ENCODE measurements around the gene KRTAP4-4. TPM values are rescaled to one million over a fixed set of nuclear protein-coding genes. Genes with fewer than 3 reads are reported as not detected.

KRTAP4-4 gene
- total RNA-seq, 4 donors from 2014 or later: not detected

DNA sequence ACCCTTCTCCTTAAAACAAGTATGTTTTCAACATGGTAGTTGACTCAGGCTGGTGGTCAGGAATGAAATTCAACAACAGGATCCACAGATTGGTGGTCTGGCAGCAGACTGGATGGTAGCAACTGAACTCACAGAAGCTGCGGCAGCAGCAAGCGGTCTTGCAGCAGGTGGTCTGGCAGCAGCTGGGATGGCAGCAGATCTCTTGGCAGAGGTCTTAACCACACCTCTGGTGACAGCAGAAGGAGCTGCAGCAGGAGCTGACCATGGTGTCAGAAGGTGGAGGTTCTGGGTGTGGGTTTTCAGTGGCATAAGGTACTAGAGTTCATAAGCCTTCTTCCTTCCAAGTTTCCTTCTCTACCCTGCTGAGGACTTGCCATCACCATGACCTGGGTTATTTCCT is 26.3 kb upstream of the KRTAP4-4 start:
- no peaks in the 10 kb centered on the region for H3K36me3 ChIP-seq
- no peak overlapping the region for H3K27ac ChIP-seq
- H3K27me3 ChIP-seq: no peaks in the 10 kb centered on the region
- DNase-seq (ENCODE audit: low spot score in 2 of 2): no peak
- WGBS, 2 donors: 90 to 92% methylated on average over 2 of the region's 2 CpGs
- H3K9me3 ChIP-seq: peaks cover 0 to 7% (median 0%) of the 10 kb centered on the region in 4 donors
- TF ChIP-seq EP300 (IDR thresholded peaks at IDR 0.05) (no peak), POLR2A (IDR thresholded peaks at IDR 0.05) (no peak)
- TF ChIP-seq, protein P1, sequence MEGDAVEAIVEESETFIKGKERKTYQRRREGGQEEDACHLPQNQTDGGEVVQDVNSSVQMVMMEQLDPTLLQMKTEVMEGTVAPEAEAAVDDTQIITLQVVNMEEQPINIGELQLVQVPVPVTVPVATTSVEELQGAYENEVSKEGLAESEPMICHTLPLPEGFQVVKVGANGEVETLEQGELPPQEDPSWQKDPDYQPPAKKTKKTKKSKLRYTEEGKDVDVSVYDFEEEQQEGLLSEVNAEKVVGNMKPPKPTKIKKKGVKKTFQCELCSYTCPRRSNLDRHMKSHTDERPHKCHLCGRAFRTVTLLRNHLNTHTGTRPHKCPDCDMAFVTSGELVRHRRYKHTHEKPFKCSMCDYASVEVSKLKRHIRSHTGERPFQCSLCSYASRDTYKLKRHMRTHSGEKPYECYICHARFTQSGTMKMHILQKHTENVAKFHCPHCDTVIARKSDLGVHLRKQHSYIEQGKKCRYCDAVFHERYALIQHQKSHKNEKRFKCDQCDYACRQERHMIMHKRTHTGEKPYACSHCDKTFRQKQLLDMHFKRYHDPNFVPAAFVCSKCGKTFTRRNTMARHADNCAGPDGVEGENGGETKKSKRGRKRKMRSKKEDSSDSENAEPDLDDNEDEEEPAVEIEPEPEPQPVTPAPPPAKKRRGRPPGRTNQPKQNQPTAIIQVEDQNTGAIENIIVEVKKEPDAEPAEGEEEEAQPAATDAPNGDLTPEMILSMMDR (IDR thresholded peaks at IDR 0.05): no peak
- H3K4me1 ChIP-seq: no peaks in the 10 kb centered on the region
- no peak overlapping the region for H3K4me3 ChIP-seq

- H3K4me3 ChIP-seq: no peak overlapping the region
- 61 to 76% methylated on average over 1 of the region's 1 CpG for WGBS, 2 donors
- H3K36me3 ChIP-seq: no peaks in the 10 kb centered on the region
- no peaks in the 10 kb centered on the region for H3K27me3 ChIP-seq
- TF ChIP-seq EP300 (IDR thresholded peaks at IDR 0.05): no peak
- TF ChIP-seq, protein P1 (IDR thresholded peaks at IDR 0.05): no peak
- TF ChIP-seq POLR2A (IDR thresholded peaks at IDR 0.05): no peak
- no peaks in the 10 kb centered on the region for H3K4me1 ChIP-seq
- DNase-seq (ENCODE audit: low spot score in 2 of 2): no peak
- H3K9me3 ChIP-seq: peaks cover 0 to 7% (median 0%) of the 10 kb centered on the region in 4 donors
- no peak overlapping the region for H3K27ac ChIP-seq
These were observed 24.5 kb upstream of the KRTAP4-4 start for GRCh38 chr17:41185001-41185400.

DNA sequence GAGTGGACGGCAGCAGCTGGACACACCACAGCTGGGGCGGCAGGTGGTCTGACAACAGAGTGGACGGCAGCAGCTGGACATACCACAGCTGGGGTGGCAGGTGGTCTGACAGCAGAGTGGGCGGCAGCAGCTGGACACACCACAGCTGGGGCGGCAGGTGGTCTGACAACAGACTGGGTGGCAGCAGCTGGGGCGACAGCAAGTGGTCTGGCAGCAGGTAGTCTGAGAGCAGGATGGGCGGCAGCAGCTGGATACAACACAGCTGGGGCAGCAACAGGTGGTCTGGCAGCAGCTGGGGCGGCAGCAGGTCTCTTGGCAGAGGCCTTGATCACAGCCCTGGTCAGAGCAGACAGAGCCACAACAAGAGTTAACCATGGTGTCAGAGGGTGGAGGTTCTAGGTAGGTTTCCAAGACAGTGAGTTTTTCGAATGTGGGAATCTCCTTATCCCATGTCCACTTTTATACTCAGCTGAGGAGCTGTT is 24.0 kb upstream of the KRTAP4-4 start, which contains the start of gene KRTAP4-1:
TSS of gene KRTAP4-1 (minus strand) at position 432 of the 482 bp plus-strand sequence. CDS start at position 375, 57 bp downstream.
- DNase-seq (ENCODE audit: low spot score in 2 of 2): no peak
- Histone ChIP-seq H3K27me3 (no peaks in the 10 kb centered on the region), H3K4me3 (no peak within 1 kb of the TSS), H3K4me1 (no peaks in the 10 kb centered on the region), H3K9me3 (peaks cover 0 to 7% (median 0%) of the 10 kb centered on the region in 4 donors), H3K36me3 (no peaks in the 10 kb centered on the region), H3K27ac (no peak within 1 kb of the TSS)
- 73 to 74% methylated on average over 7 to 9 of the region's 9 CpGs for WGBS, 2 donors
- TF ChIP-seq EP300 (IDR thresholded peaks at IDR 0.05) (no peak), POLR2A (IDR thresholded peaks at IDR 0.05) (no peak)
- TF ChIP-seq, protein P1 (IDR thresholded peaks at IDR 0.05): no peak

- H3K27me3 ChIP-seq: no peaks in the 10 kb centered on the region
- no peaks in the 10 kb centered on the region for H3K4me1 ChIP-seq
- no peaks in the 10 kb centered on the region for H3K9me3 ChIP-seq
- TF ChIP-seq, protein P1 (IDR thresholded peaks at IDR 0.05): no peak
- TF ChIP-seq EP300 (IDR thresholded peaks at IDR 0.05): no peak
- no peak for TF ChIP-seq POLR2A (IDR thresholded peaks at IDR 0.05)
- 73 to 86% methylated on average over 1 of the region's 1 CpG for WGBS, 2 donors
- H3K36me3 ChIP-seq: no peaks in the 10 kb centered on the region
- no peak overlapping the region for H3K27ac ChIP-seq
- H3K4me3 ChIP-seq: no peak overlapping the region
- no peak for DNase-seq (ENCODE audit: low spot score in 2 of 2)
These were observed 18.5 kb upstream of the KRTAP4-4 start for GRCh38 chr17:41178843-41179616.

GRCh38 chr17:41178341-41178740 is 17.8 kb upstream of the KRTAP4-4 start:
- H3K4me3 ChIP-seq: no peak overlapping the region
- H3K27ac ChIP-seq: no peak overlapping the region
- no peaks in the 10 kb centered on the region for H3K4me1 ChIP-seq
- no peaks in the 10 kb centered on the region for H3K9me3 ChIP-seq
- TF ChIP-seq EP300 (IDR thresholded peaks at IDR 0.05): no peak
- no peak for TF ChIP-seq POLR2A (IDR thresholded peaks at IDR 0.05)
- TF ChIP-seq, protein P1 (IDR thresholded peaks at IDR 0.05): no peak
- H3K27me3 ChIP-seq: no peaks in the 10 kb centered on the region
- no peaks in the 10 kb centered on the region for H3K36me3 ChIP-seq
- no peak for DNase-seq (ENCODE audit: low spot score in 2 of 2)
- 87 to 95% methylated on average over 3 of the region's 3 CpGs for WGBS, 2 donors
